ENCODE data around the gene ZNF287.

- TF ChIP-seq, protein P1, sequence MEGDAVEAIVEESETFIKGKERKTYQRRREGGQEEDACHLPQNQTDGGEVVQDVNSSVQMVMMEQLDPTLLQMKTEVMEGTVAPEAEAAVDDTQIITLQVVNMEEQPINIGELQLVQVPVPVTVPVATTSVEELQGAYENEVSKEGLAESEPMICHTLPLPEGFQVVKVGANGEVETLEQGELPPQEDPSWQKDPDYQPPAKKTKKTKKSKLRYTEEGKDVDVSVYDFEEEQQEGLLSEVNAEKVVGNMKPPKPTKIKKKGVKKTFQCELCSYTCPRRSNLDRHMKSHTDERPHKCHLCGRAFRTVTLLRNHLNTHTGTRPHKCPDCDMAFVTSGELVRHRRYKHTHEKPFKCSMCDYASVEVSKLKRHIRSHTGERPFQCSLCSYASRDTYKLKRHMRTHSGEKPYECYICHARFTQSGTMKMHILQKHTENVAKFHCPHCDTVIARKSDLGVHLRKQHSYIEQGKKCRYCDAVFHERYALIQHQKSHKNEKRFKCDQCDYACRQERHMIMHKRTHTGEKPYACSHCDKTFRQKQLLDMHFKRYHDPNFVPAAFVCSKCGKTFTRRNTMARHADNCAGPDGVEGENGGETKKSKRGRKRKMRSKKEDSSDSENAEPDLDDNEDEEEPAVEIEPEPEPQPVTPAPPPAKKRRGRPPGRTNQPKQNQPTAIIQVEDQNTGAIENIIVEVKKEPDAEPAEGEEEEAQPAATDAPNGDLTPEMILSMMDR (IDR thresholded peaks at IDR 0.05), result 0 out of 2 replicates have a peak, but pooled peaks have one; percentile 9
- no peak for TF ChIP-seq ZFX (IDR thresholded peaks at IDR 0.05; ENCODE audit: borderline replicate concordance)
Observed at GRCh38 chr17:16506188-16506587, 62.8 kb downstream of the ZNF287 start.
